ENCODE data around the gene F12. TPM values are rescaled to one million over a fixed set of nuclear protein-coding genes. Genes with fewer than 3 reads are reported as not detected.
A peak's percentile ranks its signal among the peaks of the same experiment; 100 is the strongest.

F12 gene
- total and polyA plus RNA-seq, 2 of the 8 experiments (the other 6 are each of a cell fraction or from before 2014, with no cell fraction given): 6.5 to 7.8 TPM

GRCh38 chr5:177362292-177362609, 47.1 kb downstream of the F12 start:
- H2BK15ac ChIP-seq (ENCODE audit: low read length): peak overlapping the region; percentile 1; the same call in 1 of the 2 replicates
- no peak overlapping the region for H3K27ac ChIP-seq (ENCODE audit: low read depth, low read length)
- ChIA-PET POLR2A (ENCODE audit: partially characterized antibody) (interaction anchor here (1.0 to 3.1 kb wide), 5 partner anchors 11 to 93 kb away, joined by 3 to 25 read pairs (median 3); partner anchors contain the start of gene LMAN2), CTCF (ENCODE audit: partially characterized antibody) (interaction anchor here (0.6 to 15.6 kb wide), 7 partner anchors 8 to 1780 kb away, joined by 3 to 251 read pairs (median 20); partner anchors contain the start of genes LMAN2 and MXD3)
- H2BK5ac ChIP-seq (ENCODE audit: low read depth, low read length): 0 out of 2 replicates have a peak overlapping the region, but pooled peaks have one; percentile 96
- peak overlapping the region; percentile 65 for H3K4ac ChIP-seq (replicated peaks; ENCODE audit: insufficient read length, low read depth, low read length)
- no peaks in the 10 kb centered on the region for H3K36me3 ChIP-seq (ENCODE audit: control insufficient read depth in 2 of 4, insufficient read depth in 4 of 4, low read length in 3 of 4)
- peak overlapping the region; percentile 47 for H2BK120ac ChIP-seq (replicated peaks; ENCODE audit: low read depth, low read length)
- H3K23me2 ChIP-seq (ENCODE audit: low read depth, low read length): peaks cover 10% of the 10 kb centered on the region; the same call in 1 of the 2 replicates
- no peak overlapping the region for H3K9ac ChIP-seq (replicated peaks in 1 of 4; ENCODE audit: extremely low read depth in 1 of 4, low read depth in 3 of 4, low read length in 3 of 4)
- no peak overlapping the region for H2AFZ ChIP-seq (ENCODE audit: low read length)
- H2BK12ac ChIP-seq (ENCODE audit: low read depth, low read length): peak overlapping the region; percentile 87; the same call in 1 of the 2 replicates
- H3K18ac ChIP-seq (ENCODE audit: extremely low read depth, low read length): peak overlapping the region; percentile 44; the same call in 1 of the 2 replicates
- H3K56ac ChIP-seq (replicated peaks; ENCODE audit: insufficient read length, low read depth, low read length): no peak overlapping the region
- H3K4me2 ChIP-seq (ENCODE audit: insufficient read depth in 1 of 2, low read depth in 2 of 2, low read length in 2 of 2): peak overlapping the region; percentile 70 to 80
- no peaks in the 10 kb centered on the region for H4K20me1 ChIP-seq (replicated peaks in 1 of 2; ENCODE audit: control insufficient read depth in 1 of 2, insufficient read depth in 2 of 2, low read length in 2 of 2)
- H3K79me2 ChIP-seq (ENCODE audit: control insufficient read depth in 1 of 2, insufficient read depth in 2 of 2, low read length in 2 of 2): no peaks in the 10 kb centered on the region
- H2BK20ac ChIP-seq (ENCODE audit: low read length): no peak overlapping the region
- peaks cover 0 to 5% (median 3%) of the 10 kb centered on the region in 4 experiments; a peak in 4 of 7 replicates for H3K27me3 ChIP-seq (replicated peaks in 1 of 4; ENCODE audit: control insufficient read depth in 3 of 4, extremely low read depth in 1 of 4, insufficient read depth in 3 of 4, low read length in 3 of 4)
- H3K23ac ChIP-seq (ENCODE audit: insufficient read length): no peak overlapping the region
- H4K91ac ChIP-seq (replicated peaks; ENCODE audit: insufficient read length, low read length): peak overlapping the region; percentile 98
- DNase-seq (ENCODE audit: low read depth in 1 of 2, low spot score in 2 of 2): no peak
- no peak for FAIRE-seq
- H2AK5ac ChIP-seq (ENCODE audit: low read depth, low read length): no peak overlapping the region
- H3K9me3 ChIP-seq (ENCODE audit: insufficient read depth in 2 of 2, low read depth in 1 of 2, low read length in 1 of 2): no peaks in the 10 kb centered on the region
- H3K4me1 ChIP-seq (replicated peaks in 1 of 4; ENCODE audit: control insufficient read depth in 3 of 4, insufficient read depth in 4 of 4, low read length in 3 of 4): peaks cover 2 to 22% (median 18%) of the 10 kb centered on the region in 4 experiments
- H3K14ac ChIP-seq (ENCODE audit: insufficient read length): no peak overlapping the region
- 30% methylated on average over 8 of the region's 8 CpGs; no CpG with 5 or more reads in 1 of the 2 experiments for WGBS, 2 experiments (ENCODE audit: extremely low coverage in 1 of 2, insufficient coverage in 1 of 2, insufficient read length in 1 of 2, insufficient replicate concordance in 2 of 2, low coverage in 1 of 2, low lambda C conversion rate in 2 of 2, missing lambda C conversion rate in 1 of 2)
- H3K79me1 ChIP-seq (ENCODE audit: low read depth, low read length): no peaks in the 10 kb centered on the region
- H4K5ac ChIP-seq (ENCODE audit: insufficient read length, low read depth, low read length): peak overlapping the region; percentile 13
- no peak overlapping the region; the same call in 1 of the 2 replicates for H4K8ac ChIP-seq (ENCODE audit: extremely low read depth, insufficient read depth, low read length)
- peak overlapping the region in 3 of 4 experiments; percentile 48 to 69 (median 49); a peak in 5 of 8 replicates for H3K4me3 ChIP-seq (ENCODE audit: extremely low read depth in 1 of 4, insufficient read depth in 2 of 4, low read depth in 3 of 4, low read length in 4 of 4)
- no peak for TF ChIP-seq GABPA (IDR thresholded peaks at IDR 0.05; ENCODE audit: borderline replicate concordance, insufficient read depth, low read length)
- 0 out of 4 replicates have a peak, but pooled peaks of 1 of the 2 experiments have one; percentile 5 for TF ChIP-seq SIN3A (conservative IDR thresholded peaks at IDR 0.05 in 1 of 2, IDR thresholded peaks at IDR 0.05 in 1 of 2; ENCODE audit: low read depth in 1 of 2, low read length in 2 of 2)
- TF ChIP-seq BCL11A (IDR thresholded peaks at IDR 0.05; ENCODE audit: low read depth in 2 of 2, low read length in 2 of 2): no peak
- no peak for TF ChIP-seq SRF (IDR thresholded peaks at IDR 0.05; ENCODE audit: low read depth, low read length)
- TF ChIP-seq TAF1 (IDR thresholded peaks at IDR 0.05; ENCODE audit: low read depth, low read length): no peak
- no peak for TF ChIP-seq CREB1 (IDR thresholded peaks at IDR 0.05)
- no peak for TF ChIP-seq NANOG (IDR thresholded peaks at IDR 0.05; ENCODE audit: insufficient read depth, low read depth, low read length, poor library complexity, severe bottlenecking)
- TF ChIP-seq MAX (IDR thresholded peaks at IDR 0.05): peak; percentile 37; the same call in 1 of the 2 replicates
- TF ChIP-seq CHD2 (IDR thresholded peaks at IDR 0.05; ENCODE audit: low read length): no peak
- TF ChIP-seq JUN (IDR thresholded peaks at IDR 0.05; ENCODE audit: low read depth, low read length): no peak
